ENCODE results near the gene TMEM131L.
"Not testable (repeated sequence)": the region's sequence is repeated elsewhere in the genome, so short reads cannot be mapped to it uniquely, and the experiment has no call there.

- not testable (repeated sequence) for TF ChIP-seq CTCF (IDR thresholded peaks at IDR 0.05; ENCODE audit: insufficient read depth, low read depth, low read length); EZH2 (IDR thresholded peaks at IDR 0.05; ENCODE audit: insufficient read depth, low read length)
Observed at GRCh38 chr4:153451145-153451544, 15.0 kb upstream of the TMEM131L start.

All from astrocyte (in vitro differentiated cells and primary cell).